Islet precursor cell (in vitro differentiated cells): ENCODE data around the gene TMEM263.
"Not testable (repeated sequence)": the region's sequence is repeated elsewhere in the genome, so short reads cannot be mapped to it uniquely, and the experiment has no call there.

Source experiments
- DNase-seq: peaks from one replicate; pipeline ENCODE4 v3.0.0-alpha.2; 2018

TMEM263 gene

DNA sequence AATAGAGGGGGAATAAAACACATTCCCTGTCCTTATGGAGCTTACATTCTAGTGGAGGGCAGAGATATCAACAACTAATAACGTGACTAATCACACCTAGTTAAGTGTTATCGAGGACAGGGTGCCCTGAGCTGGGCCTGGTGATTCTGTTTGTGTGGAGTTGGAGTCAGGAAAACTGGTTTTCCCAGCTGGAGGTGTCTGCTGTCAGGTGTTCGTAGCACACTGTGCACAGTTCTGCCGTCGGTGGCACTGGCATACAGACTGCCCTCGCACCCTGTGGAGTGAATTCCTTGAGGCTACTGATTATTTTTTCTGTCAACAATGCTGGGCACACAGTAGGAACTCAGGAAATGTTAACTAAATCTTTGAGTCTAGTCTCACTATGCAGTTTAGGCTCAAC, 32.1 kb downstream of the TMEM263 start:
- DNase-seq: peak; percentile 71

DNA sequence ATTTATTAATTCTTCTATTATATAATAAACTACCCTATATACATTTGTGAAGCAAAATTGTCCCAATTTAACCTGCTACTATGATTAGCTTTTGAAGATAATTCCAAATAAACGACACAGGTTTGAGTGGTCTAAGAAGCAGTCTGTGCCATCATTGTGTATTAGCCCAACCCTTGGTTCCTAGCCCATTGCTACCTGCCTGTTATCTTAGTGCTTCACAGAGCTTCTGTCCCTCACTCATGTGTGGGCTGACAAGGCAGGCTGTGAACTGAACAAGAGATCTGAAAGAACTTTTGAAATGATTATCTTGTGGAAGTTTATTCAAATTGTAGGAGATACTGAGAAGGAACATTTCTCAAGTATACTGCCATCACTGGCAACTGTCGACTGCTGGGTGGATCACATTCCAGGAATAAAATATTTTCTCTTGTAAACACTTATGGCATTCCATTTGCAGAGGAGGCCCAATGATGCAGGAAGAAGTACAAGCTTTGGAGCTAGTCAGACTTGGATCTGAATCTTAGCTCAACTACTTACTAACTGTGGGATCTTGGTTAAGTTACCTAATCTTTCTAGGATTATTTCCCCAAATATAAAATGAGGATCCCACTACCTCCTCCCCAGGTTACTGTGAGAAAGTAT, 39.0 kb downstream of the TMEM263 start:
- DNase-seq: no peak

DNA sequence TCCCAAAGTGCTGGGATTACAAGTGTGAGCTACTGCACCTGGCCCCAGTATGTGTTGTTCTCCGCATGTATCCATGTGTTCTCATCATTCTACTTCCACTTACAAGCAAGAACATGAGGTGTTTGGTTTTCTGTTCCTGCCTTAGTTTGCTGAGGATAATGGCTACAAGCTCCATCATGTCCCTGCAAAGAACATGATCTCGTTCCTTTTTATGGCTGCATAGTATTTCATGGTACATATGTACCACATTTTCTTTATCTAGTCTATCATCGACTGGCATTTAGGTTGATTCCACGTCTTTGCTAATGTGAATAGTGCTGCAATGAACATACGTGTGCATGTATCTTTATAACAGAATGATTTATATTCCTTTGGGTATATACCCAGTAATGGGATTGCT, 40.4 kb downstream of the TMEM263 start:
- DNase-seq: not testable (repeated sequence)

DNA sequence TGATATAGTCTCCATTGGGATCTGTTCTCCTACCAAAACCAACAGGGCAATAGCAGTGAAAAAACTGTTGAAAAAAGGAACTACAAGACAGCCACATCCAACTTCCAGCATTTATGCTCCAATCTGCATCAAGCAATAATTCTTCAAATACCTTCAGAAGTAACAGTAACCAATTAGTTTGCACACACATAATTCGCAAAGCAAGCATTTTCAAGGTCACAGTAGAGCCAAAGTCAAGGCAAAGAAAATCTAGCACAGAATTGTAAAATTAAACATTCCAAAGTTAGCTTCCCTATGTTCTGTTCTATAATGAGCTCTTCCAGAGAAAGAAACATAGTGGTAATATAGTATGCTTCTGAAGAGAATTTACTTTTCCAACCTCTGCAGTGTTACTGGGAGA, 42.2 kb downstream of the TMEM263 start:
- no peak for DNase-seq

DNA sequence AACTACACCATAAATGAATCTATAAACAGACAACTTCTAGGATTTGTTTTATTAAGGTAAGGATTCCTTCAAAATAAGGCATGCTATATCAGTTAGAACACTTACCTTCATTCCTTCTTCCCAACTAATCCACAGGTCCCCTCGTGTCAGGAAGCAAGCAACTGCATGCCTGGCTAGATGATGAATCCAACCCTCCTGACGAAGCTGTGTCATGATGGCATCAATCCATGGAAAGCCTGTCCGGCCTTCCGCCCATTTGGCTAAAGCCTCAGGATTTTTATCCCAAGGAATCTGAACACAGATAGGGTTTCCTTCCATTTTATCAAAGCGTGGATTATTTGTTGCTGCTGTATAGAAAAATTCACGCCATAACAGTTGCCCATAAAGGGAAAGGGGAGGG, 43.7 kb downstream of the TMEM263 start:
- DNase-seq: no peak

DNA sequence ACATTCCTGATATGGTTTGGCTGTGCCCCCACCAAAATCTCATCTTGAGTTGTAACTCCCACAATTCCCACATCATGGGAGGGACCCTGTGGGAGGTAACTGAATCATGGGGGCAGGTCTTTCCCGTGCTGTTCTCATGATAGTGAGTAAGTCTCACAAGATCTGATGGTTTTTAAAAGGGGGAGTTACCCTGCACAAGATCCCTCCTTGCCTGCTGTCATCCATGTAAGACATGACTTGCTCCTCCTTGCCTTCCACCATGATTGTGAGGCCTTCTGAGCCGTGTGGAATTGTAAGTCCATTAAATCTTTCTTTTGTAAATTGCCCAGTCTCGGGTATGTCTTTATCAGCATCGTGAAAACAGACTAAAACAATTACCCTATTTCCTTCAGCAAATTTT, 47.0 kb downstream of the TMEM263 start:
- DNase-seq: not testable (repeated sequence)

DNA sequence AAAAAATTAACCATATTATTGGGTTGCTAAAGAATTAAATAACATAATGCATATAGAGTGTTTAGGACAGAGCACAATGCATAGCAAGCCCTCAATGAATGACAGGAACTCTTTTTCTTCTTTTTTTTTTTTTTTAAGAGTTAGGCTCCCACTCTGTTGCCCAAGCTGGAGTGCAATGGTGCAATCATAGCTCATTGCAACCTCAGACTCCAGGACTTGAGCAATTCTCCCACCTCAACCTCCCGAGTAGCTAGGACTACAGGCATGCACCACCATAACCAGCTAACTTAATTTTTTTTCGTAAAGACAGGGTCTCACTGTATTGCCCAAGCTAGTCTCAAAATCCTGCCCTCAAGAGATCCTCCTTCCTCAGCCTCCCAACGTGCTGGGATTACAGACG, 51.7 kb downstream of the TMEM263 start:
- no peak for DNase-seq

DNA sequence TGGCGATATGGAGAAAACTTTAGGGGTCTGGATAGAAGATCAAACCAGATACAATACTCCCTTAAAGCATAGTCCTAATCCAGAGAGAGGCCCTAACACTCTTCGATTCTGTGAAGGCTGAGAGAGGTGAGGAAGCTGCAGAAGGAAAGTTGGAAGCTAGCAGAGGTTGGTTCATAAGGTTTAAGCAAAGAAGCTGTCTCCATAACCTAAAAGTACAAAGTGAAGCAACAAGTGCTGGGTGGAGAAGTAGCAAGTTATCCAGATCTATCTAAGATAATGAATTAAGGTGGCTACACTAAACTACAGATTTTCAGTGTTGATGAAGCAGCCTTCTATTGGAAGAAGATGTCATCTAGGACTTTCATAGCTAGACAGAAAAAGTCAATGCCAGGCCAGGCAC, 55.8 kb downstream of the TMEM263 start:
- no peak for DNase-seq

DNA sequence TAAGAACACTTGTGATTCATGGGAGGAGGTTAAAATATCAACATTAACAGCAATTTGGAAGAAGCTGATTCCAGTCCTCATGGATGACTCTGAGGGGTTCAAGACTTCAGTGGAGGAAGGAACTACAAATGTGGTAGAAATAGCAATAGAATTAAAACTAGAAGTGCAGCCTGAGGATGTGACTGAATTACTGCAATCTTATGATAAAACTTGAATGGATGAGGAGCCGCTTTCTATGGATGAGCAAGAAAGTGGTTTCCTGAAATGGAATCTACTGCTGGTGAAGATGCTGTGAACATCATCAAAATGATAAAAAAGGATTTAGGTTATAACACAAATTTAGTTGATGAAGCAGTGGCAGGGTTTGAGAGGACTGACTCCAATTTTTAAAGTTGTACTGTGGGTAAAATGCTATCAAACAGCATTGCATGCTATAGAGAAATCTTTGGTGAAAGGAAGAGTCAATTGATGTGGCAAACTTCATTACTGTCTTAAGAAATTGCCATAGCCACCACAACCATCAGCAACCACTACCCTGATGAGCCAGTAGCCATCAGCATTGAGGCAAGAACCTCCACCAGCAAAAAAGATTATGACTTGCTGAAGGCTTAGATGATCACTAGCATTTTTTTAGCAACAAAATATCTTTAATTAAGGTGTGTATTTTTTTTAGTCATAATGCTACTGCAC, 57.2 kb downstream of the TMEM263 start:
- DNase-seq: no peak

DNA sequence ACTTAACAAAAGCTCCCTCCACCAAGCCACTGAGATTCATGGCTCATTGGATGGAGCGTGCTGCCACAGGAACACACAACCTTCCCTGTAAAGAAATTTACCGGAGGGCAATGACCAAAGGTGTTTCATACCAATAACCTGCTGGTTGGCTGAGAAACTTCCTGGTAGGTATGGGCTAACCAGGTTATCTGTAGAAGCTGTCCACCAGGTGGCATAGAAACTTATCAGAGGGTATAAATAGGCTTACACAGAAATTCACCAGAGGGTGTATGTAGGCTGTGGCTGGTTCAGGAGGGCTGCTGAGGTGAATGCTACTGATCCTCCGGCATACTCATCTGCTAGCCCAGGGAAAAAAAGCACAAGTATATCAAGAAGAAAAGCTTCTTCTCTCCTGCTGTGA, 58.3 kb downstream of the TMEM263 start:
- DNase-seq: no peak

DNA sequence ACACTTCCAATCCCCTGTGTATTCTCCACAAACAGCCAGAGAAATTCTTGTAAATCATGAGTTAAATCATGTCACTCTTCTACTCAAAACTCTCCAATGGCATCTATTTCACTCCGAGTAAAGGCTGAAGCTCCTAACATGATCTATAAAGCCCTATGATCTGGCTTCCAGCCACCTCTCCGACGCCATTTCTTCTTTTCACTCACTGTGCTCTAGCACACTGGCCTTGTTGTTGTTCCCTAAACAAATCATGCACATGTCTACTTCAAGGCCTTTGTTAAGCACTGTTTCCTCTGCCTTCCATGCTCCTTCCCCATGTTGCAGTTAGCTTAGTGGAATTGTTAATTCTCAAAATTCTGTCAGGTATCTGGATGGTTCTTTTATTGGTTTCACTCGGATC, 61.3 kb downstream of the TMEM263 start:
- no peak for DNase-seq

DNA sequence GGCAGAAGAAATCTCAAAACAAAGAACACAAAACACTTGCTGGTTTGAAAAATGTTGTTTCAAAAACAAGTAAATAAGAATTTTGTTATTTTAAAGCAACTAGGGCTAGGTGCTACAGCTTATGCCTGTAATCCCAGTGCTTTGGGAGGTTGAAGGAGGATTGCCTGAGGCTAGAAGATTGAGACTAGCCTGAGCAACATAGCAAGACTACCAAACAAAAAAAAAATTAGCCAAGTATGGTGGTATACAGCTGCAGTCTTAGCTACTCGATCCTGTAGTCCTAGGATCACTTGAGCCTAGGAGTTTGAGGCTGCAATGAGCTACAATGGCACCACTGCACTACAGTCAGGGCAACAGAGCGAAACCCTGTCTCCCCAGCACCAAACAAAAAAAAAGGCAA, 63.8 kb downstream of the TMEM263 start:
- no peak for DNase-seq
